GM18526 (cell line): ENCODE data around the gene ANKRD63.

ENCODE experiments used
- POLR2A ChIP-seq: IDR thresholded peaks from 3 replicates; pipeline ENCODE4 v1.6.1; 2011; ENCODE audit not compliant: insufficient read length; ENCODE audit errors: extremely low read depth

Gene ANKRD63

DNA sequence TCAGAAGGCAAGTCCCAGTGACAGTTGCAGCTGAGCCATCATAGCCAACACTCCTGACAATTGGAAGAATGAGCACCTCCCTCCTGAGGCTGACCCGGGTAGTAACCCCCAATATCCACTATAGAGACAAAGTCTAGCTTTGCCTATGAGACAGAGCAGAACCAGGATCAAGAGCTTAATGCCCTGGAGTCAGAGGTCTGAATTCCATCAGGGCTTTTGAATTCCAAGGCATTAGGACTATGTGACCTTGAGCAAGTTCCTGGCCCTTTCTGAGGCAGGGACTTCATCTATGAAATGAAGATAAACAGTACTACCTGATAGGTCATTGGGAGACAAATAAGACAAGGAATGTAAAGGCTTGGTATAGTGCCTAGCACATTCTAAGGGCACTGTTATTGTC is 37.5 kb upstream of the ANKRD63 start:
- TF ChIP-seq POLR2A: no peak

DNA sequence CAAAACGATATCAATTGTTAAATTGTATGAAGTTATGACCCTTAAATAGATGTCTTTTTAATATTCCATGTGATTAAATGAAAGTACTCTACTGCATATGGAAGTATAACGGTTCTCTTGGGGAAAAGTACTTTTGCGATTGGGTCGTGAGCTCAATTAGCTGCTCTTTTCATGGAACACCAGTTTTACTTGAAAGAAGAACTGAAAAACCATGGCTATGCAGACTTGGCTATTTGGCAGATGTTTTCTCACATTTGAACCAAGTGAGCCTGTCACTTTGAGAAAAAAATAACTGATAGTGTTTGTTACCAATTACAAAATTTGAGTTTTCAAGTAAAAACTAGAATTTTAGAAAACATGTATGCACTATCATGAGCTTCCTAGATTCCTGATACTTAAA is 34.7 kb upstream of the ANKRD63 start:
- TF ChIP-seq POLR2A: no peak

- TF ChIP-seq POLR2A: no peak
Measured at GRCh38 chr15:40316931-40317330, 34.1 kb upstream of the ANKRD63 start.

DNA sequence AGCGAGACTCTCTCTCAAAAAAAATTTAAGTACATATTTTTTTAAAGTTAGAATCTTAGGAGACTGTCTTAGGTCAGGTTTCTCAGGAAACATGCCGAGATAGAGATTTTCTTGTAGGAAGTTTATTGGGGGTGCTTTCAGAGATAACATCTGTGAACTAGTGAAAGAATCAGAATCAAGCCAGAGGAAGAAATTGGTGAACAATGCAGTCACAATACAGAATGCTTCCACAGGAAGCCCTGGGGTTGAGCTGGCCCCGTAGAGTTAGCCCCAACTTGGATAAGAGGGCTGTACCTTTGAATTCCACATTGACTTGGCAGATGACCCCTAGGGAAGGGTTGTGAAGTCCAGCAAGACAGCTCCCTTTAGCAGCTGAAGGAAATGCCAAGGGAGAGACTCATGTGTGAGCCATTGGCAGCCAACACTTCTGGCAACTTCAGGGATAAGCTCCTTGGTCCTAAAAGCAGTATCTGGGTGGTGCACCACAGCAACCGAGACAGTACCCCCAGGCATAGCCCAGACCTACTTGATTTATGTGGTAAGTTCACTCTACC is 31.9 kb upstream of the ANKRD63 start:
- no peak for TF ChIP-seq POLR2A

- no peak for TF ChIP-seq POLR2A
Measured at GRCh38 chr15:40313531-40314398, 30.9 kb upstream of the ANKRD63 start.

DNA sequence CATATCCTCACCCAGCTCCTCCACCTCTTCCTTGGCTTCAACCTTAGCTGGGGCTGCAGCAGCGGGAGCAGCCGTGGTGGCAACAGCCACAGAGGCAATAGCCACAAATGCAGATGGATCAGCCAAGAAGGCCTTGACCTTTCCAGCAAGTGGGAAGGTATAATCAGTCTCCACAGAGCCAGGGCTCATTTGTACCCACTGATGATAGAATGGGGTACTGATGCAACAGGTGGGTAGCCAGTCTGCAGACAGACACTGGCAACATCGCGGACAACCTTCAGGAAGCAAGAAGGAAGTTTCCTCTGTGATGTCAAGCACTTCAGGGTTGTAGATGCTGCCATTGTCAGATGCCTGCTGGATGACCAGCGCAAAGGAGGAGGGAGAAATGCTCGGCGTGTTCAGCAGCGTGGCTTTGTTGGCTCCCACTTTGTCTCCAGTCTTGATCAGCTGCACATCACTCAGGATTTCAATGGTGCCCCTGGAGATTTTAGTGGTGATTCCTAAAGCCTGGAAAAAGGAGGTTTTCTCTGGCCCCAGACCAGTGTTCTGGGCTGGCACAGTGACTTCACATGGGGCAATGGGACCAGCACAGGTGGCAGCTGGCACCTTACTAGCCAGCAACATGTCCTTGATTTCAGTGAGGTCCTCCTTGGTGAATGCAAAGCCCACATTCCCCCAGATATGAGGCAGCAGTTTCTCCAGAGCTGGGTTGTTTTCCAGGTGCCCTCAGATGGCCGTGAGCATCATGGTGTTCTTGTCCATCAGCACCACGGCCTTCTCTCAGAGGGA is 29.7 kb upstream of the ANKRD63 start:
- no peak for TF ChIP-seq POLR2A

DNA sequence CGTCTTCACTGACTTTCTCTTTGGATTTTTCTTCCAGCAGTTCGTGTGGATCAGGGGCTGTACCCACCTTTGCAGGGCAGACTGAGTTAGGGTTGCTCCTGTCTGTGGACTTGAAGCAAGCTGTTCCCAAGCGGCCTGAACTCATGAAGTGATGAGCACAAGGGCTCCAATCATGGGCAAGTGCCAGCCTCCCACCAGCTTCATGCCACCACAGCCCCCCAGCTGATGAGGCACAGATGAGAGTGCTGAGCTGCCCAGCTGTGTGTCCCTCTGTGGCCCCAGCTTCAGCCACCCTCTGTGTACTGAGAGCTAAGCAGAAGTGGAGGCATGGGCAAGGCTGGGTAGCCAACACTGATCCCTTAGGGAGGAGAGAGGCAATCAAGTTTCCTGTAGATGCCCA is 28.1 kb upstream of the ANKRD63 start:
- TF ChIP-seq POLR2A: no peak

GRCh38 chr15:40310001-40310959 is 27.4 kb upstream of the ANKRD63 start:
- TF ChIP-seq POLR2A: no peak

DNA sequence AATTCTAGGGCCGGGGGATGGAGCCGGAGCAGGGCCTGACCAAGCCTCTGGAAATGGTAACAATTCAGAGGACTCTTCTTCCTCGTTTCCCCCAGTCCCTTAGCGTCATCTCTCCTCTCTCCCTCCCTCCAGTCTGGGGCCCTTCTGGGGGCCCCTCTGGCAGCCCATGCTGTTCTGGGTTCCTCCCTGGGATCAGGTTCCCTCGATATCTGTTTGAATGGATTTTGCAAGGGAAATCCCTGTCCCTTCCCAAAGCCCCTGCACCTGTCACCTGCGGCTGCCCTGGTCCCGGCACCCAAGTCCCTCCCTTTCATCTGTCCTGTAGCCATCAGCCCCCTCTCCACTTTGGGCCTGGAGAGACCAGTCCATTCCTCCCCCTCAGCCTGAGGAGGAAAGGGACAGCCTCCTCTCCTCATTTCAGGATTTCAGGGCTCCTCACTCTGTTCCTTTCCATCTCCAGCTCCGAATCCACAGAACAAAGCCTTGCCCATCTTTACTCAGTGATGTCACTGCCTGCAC is 26.5 kb upstream of the ANKRD63 start:
- TF ChIP-seq POLR2A: no peak

- peak; percentile 85 for TF ChIP-seq POLR2A
Measured at GRCh38 chr15:40307421-40308211, 24.8 kb upstream of the ANKRD63 start, which contains the start of gene PLCB2. Gene PLCB2, minus strand, starts transcription at chr15:40307935. Its CDS starts 263 bp downstream, at chr15:40307672.

- TF ChIP-seq POLR2A: no peak
Measured at GRCh38 chr15:40306908-40307307, 24.0 kb upstream of the ANKRD63 start.

GRCh38 chr15:40306371-40306770 is 23.5 kb upstream of the ANKRD63 start:
- TF ChIP-seq POLR2A: no peak

DNA sequence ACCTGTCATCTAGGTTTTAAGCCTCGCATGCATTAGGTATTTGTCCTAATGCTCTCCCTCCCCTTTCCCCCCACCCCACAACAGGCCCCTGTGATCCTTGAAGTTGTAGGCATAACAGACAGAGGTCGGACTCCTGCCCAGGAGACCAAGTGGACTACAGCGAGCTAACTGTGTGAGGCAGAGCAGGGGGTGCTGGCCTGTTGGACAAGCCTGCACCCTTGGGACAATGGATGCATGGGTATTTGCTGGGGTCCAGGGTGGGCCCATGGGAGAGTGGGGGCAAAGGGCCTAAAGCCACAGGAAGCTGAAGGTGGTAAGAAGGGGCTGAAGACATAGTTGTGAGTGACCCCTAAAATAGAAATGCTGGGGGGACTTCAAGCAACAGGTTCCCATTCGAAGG is 22.4 kb upstream of the ANKRD63 start:
- TF ChIP-seq POLR2A: no peak

DNA sequence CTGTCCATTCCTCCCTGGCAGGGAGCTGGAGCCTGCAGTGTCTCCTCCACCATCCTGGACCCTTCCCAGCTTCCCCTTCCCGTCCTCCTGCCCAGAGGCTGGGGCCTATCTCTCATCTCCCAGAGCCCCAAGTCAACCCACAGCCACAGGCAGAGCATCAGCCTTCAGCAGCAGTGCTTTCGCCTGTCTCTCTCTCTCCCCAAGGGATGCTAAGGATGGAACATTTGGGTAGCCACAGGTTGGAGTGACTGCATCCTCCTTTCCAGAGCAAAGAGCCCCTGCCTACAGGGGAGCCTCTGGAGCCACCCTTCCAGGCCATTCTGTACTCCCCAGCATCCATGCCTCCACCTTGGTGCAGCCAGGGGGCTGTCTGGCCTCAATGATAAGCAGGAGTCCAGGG is 20.7 kb upstream of the ANKRD63 start:
- no peak for TF ChIP-seq POLR2A
